Measurements from ENCODE around the gene RMI2. TPM values are rescaled to one million over a fixed set of nuclear protein-coding genes. Genes with fewer than 3 reads are reported as not detected.

RMI2 gene
- total RNA-seq, 1 donor from 2014 or later, result 26.2 TPM

- DNase-seq (ENCODE audit: low read depth), result no peak
- no peak overlapping the region for H3K4me3 ChIP-seq (ENCODE audit: low read depth, low read length)
- TF ChIP-seq, protein P1, sequence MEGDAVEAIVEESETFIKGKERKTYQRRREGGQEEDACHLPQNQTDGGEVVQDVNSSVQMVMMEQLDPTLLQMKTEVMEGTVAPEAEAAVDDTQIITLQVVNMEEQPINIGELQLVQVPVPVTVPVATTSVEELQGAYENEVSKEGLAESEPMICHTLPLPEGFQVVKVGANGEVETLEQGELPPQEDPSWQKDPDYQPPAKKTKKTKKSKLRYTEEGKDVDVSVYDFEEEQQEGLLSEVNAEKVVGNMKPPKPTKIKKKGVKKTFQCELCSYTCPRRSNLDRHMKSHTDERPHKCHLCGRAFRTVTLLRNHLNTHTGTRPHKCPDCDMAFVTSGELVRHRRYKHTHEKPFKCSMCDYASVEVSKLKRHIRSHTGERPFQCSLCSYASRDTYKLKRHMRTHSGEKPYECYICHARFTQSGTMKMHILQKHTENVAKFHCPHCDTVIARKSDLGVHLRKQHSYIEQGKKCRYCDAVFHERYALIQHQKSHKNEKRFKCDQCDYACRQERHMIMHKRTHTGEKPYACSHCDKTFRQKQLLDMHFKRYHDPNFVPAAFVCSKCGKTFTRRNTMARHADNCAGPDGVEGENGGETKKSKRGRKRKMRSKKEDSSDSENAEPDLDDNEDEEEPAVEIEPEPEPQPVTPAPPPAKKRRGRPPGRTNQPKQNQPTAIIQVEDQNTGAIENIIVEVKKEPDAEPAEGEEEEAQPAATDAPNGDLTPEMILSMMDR (conservative IDR thresholded peaks at IDR 0.05; ENCODE audit: low read depth, low read length), result no peak
Observed at GRCh38 chr16:11398136-11398535, 52.9 kb downstream of the RMI2 start.

DNA sequence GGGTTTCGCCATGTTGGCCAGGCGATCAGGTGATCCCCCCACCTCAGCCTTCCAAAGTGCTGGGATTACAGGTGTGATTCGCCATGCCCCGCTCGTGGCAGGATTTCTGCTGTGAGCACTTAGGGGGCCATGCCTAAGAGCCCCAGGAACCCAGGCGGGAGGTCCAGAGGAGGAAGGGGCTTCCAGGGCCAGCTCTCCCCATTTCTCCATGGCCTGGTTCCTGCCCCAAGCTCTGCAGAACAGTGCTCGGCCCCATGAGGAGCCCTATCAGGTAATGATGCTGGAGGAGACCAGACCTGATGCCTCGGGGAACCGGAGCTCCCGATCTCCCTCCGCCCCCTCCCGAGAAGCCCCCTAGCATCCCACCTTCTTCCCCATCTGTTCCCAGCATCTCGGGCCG lies 53.6 kb downstream of the RMI2 start:
- no peak overlapping the region for H3K4me3 ChIP-seq (ENCODE audit: low read depth, low read length)
- TF ChIP-seq, protein P1 (conservative IDR thresholded peaks at IDR 0.05; ENCODE audit: low read depth, low read length), result no peak
- DNase-seq (ENCODE audit: low read depth), result no peak

DNA sequence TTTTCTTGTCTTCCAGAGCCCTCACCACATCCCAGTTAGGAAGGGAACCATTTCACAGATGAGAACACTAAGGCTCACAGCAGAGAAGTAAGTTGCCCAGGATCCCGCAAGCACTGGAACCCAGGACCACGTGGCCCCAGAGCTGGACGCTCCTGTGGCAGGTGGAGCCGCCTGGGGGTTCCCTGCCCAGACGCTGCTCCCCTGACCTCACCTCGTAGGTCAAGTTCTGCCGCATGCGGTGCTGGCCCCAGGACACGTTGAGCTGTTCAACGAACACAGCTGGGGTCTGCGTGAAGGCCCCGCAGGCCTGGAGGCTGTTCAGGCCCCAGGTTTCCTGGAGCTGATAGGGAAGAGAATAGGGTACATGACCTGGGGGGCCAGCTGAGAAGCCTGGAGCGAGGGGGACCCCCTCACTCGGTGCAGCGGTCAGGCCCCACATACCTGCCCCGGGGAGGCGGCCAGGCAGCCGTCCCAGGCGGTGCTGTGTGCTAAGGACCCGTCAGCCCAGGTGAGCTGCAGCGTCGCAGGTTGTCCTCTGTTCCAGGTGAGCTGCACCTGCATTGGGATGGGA lies 54.1 kb downstream of the RMI2 start:
- H3K4me3 ChIP-seq (ENCODE audit: low read depth, low read length), result no peak overlapping the region
- TF ChIP-seq, protein P1 (conservative IDR thresholded peaks at IDR 0.05; ENCODE audit: low read depth, low read length), result no peak
- no peak for DNase-seq (ENCODE audit: low read depth)

- H3K4me3 ChIP-seq (ENCODE audit: low read depth, low read length), result no peak overlapping the region
- TF ChIP-seq, protein P1 (conservative IDR thresholded peaks at IDR 0.05; ENCODE audit: low read depth, low read length), result no peak
- DNase-seq (ENCODE audit: low read depth), result no peak
Observed at GRCh38 chr16:11400076-11400475, 54.8 kb downstream of the RMI2 start.

Other genes with a start within 250 kb of the RMI2 start
- gene SOCS1, start 89.3 kb upstream of the RMI2 start, total RNA-seq, result 1.5 and 4.6 TPM in 2 replicates
- gene TNP2, start 76.1 kb upstream of the RMI2 start, total RNA-seq, result not detected in 2 replicates
- gene PRM3, start 71.8 kb upstream of the RMI2 start, total RNA-seq, result not detected in 2 replicates
- not detected in 2 replicates for gene PRM2, start 69.0 kb upstream of the RMI2 start, total RNA-seq
- not detected in 2 replicates for gene PRM1, start 64.1 kb upstream of the RMI2 start, total RNA-seq
- gene LITAF, start 241.5 kb downstream of the RMI2 start, total RNA-seq, result 30.4 and 45.4 TPM in 2 replicates